PC-3 (cell line): ENCODE results near the gene FUT3. TPM values are rescaled to one million over a fixed set of nuclear protein-coding genes. Genes with fewer than 3 reads are reported as not detected.

Experiments
- ATAC-seq: fragments of 200-7000 bp; cut with Tn5 transposase; 2 replicates; pipeline ENCODE4 v1.9.1; 2020; ENCODE audit warnings: mild to moderate bottlenecking, moderate library complexity
- BruUV-seq: library from RNA; stranded (reverse); fragments of 400-500 nt; replicated peaks from 2 replicates; lab custom pipeline; 2021; lab: Mats Ljungman, UMichigan
- CTCF ChIA-PET: fragments of 300-600 bp; sonication (Branson Sonifier 250); formaldehyde crosslinking; loops from one replicate; lab custom pipeline; 2022; ENCODE audit warnings: antibody characterized with exemption; lab: Charles Lee
- POLR2A ChIA-PET: fragments of 300-600 bp; sonication (Branson Sonifier 250); formaldehyde crosslinking; loops from one replicate; lab custom pipeline; 2022; ENCODE audit warnings: antibody characterized with exemption; ENCODE audit not compliant: unreplicated experiment; lab: Charles Lee
- DNase-seq: peaks from one replicate; pipeline ENCODE4 v3.0.0-alpha.2; 2015
- H2AFZ ChIP-seq: fragments of 300-600 bp; sonication (generic); 2 replicates; pipeline ENCODE4 v1.6.0; 2016; ENCODE audit warnings: antibody characterized with exemption, low read length
- H3F3A ChIP-seq: fragments of 300-600 bp; sonication (generic); one replicate; pipeline ENCODE4 v1.6.0; 2017; ENCODE audit warnings: antibody characterized with exemption, low read length, control low read depth, mild to moderate bottlenecking; ENCODE audit not compliant: unreplicated experiment
- H3K27ac ChIP-seq: fragments of 300-600 bp; sonication (generic); 2 replicates; pipeline ENCODE4 v1.5.1; 2016; ENCODE audit warnings: mild to moderate bottlenecking, low read length
- H3K27me3 ChIP-seq: fragments of 300-600 bp; sonication (generic); 2 replicates; pipeline ENCODE4 v1.6.1; 2016; ENCODE audit warnings: low read length, mixed read lengths
- H3K36me3 ChIP-seq: fragments of 300-600 bp; sonication (generic); 2 replicates; pipeline ENCODE4 v1.6.1; 2016; ENCODE audit warnings: low read depth, mixed run types, low read length, mixed read lengths
- H3K4me1 ChIP-seq: fragments of 300-600 bp; sonication (generic); 2 replicates; pipeline ENCODE4 v1.5.1; 2016; ENCODE audit warnings: low read length; ENCODE audit not compliant: insufficient read depth
- H3K4me2 ChIP-seq: fragments of 300-600 bp; sonication (generic); 2 replicates; pipeline ENCODE4 v1.6.0; 2016; ENCODE audit warnings: low read length
- H3K4me3 ChIP-seq: fragments of 300-600 bp; sonication (generic); 2 replicates; pipeline ENCODE4 v1.5.1; 2016; ENCODE audit warnings: mild to moderate bottlenecking, low read length, mixed read lengths
- H3K79me2 ChIP-seq: fragments of 300-600 bp; sonication (generic); 2 replicates; pipeline ENCODE4 v1.6.1; 2017; ENCODE audit warnings: low read length, mixed read lengths
- H3K9ac ChIP-seq: fragments of 300-600 bp; sonication (generic); 2 replicates; pipeline ENCODE4 v1.6.0; 2016; ENCODE audit warnings: mild to moderate bottlenecking, low read length
- H3K9me2 ChIP-seq: fragments of 300-600 bp; sonication (generic); replicated peaks from 2 replicates; pipeline ENCODE4 v1.6.1; 2016; ENCODE audit warnings: mixed run types, low read length, mixed read lengths
- H3K9me3 ChIP-seq: fragments of 300-600 bp; sonication (generic); 2 replicates; pipeline ENCODE4 v1.6.1; 2016; ENCODE audit warnings: low read length, mixed read lengths
- H4K20me1 ChIP-seq: fragments of 300-600 bp; sonication (generic); 2 replicates; pipeline ENCODE4 v1.6.1; 2016; ENCODE audit warnings: low read length, mixed read lengths
- EZH2 ChIP-seq: fragments of 300-600 bp; sonication (generic); IDR thresholded peaks from one replicate; pipeline ENCODE4 v1.6.1; 2017; ENCODE audit warnings: antibody characterized with exemption, mild to moderate bottlenecking, low read length; ENCODE audit not compliant: unreplicated experiment
- EZH2phosphoT487 ChIP-seq: fragments of 300-600 bp; sonication (generic); IDR thresholded peaks from 2 replicates; pipeline ENCODE4 v1.6.1; 2018; ENCODE audit warnings: mild to moderate bottlenecking, antibody characterized with exemption, low read length, borderline replicate concordance
- intact Hi-C: fragments of 100-400 bp; cut with micrococcal nuclease; formaldehyde crosslinking; loops from 2 replicates; pipeline ENCODE4 v1.9.0; 2023
- total RNA-seq: library from RNA; depleted of rRNA; stranded (reverse); fragments of >200 nt; gene quantifications from 2 replicates; pipeline ENCODE4 v1.2.3, GENCODE V29; 2014
- TF ChIP-seq, protein P1 (sequence below): fragments of 300-600 bp; sonication (generic); conservative IDR thresholded peaks from 2 replicates; pipeline ENCODE4 v1.5.1; 2017; ENCODE audit warnings: antibody characterized with exemption, low read depth, mild to moderate bottlenecking, low read length

Gene FUT3
- total RNA-seq, 1 experiment from 2014 or later, result 7.7 TPM

DNA sequence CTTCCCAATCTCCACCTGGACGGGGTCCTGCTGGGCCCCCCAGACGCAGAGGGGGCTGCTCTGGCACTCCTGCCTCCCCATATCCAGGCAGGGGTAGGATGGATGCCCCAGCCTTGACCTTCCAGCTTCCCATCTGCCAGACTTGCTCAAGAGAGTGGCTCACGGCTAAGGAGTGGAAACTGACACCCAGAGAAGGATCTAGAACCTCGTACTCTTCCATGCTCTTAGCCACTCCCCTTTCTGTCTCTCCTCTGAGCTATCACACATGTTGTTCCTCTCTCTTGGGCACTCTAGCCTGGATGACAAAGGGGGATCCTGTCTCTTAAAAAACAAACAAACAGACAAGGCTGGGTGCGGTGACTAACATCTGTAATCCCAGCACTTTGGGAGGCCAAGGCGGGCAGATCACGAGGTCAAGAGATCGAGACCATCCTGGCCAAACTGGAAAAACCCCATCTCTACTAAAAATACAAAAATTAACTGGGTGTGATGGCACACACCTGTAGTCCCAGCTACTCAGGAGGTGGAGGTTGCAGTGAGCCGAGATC is 31.2 kb upstream of the FUT3 start:
- no peaks in the 10 kb centered on the region for H3K9me2 ChIP-seq
- no peaks in the 10 kb centered on the region for H3K79me2 ChIP-seq
- no peaks in the 10 kb centered on the region for H3F3A ChIP-seq
- CTCF ChIA-PET, result no interaction called here
- intact Hi-C loops, result no loop called here
- no peaks in the 10 kb centered on the region for H3K4me1 ChIP-seq
- no peaks in the 10 kb centered on the region for H3K9me3 ChIP-seq
- POLR2A ChIA-PET, result no interaction called here
- DNase-seq (no peak), ATAC-seq (no peak)
- H3K4me3 ChIP-seq, result no peak overlapping the region
- no TSS peak for BruUV-seq
- H3K27me3 ChIP-seq, result peaks cover 19% of the 10 kb centered on the region
- H3K36me3 ChIP-seq, result no peaks in the 10 kb centered on the region
- no peak overlapping the region for H3K9ac ChIP-seq
- no peak overlapping the region for H3K27ac ChIP-seq
- TF ChIP-seq EZH2phosphoT487, result no peak
- TF ChIP-seq, protein P1, sequence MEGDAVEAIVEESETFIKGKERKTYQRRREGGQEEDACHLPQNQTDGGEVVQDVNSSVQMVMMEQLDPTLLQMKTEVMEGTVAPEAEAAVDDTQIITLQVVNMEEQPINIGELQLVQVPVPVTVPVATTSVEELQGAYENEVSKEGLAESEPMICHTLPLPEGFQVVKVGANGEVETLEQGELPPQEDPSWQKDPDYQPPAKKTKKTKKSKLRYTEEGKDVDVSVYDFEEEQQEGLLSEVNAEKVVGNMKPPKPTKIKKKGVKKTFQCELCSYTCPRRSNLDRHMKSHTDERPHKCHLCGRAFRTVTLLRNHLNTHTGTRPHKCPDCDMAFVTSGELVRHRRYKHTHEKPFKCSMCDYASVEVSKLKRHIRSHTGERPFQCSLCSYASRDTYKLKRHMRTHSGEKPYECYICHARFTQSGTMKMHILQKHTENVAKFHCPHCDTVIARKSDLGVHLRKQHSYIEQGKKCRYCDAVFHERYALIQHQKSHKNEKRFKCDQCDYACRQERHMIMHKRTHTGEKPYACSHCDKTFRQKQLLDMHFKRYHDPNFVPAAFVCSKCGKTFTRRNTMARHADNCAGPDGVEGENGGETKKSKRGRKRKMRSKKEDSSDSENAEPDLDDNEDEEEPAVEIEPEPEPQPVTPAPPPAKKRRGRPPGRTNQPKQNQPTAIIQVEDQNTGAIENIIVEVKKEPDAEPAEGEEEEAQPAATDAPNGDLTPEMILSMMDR, result no peak
- no peak for TF ChIP-seq EZH2
- no peaks in the 10 kb centered on the region for H4K20me1 ChIP-seq
- H2AFZ ChIP-seq, result no peak overlapping the region
- no peak overlapping the region for H3K4me2 ChIP-seq

DNA sequence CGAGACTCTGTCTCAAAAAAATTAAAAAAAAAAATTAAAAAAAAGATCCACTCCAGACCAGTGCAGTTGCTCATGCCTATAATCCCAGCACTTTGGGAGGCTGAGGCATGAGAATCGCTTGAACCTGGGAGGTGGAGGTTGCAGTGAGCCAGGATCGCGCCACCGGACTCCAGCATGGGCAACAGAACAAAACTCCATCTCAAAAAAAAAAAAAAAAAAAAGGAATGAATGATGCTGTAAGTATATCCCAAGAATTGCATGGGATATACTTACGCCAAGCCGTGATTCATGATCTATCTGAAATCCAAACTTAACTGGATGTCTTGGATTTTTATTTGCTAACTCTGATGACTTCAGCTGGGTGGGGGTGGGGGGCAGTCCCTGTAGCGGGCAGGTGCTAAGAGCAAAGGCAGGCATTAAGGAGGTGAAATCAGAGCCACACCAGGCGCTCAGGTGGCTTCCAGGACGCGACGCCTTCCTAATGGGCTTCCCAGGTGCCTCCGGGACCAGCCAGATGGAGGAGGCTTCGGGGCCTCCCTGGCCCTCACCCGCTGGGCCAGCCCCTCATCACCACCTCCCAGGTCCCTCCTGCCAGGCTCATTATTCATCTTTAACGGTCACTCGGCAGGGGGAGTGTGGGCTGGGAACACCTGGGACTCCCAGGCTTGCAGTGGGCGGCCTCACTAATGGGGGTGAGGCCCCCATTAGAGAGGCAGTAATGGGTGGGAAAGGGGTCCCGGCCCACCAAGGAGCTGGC is 30.5 kb upstream of the FUT3 start:
- intact Hi-C loops, result no loop called here
- Histone ChIP-seq H3K79me2 (no peaks in the 10 kb centered on the region), H3K27ac (no peak overlapping the region), H3K9me2 (no peaks in the 10 kb centered on the region), H3K9me3 (no peaks in the 10 kb centered on the region), H3K4me3 (no peak overlapping the region), H3K4me2 (no peak overlapping the region), H3K9ac (no peak overlapping the region), H3K4me1 (no peaks in the 10 kb centered on the region), H3K27me3 (peaks cover 19% of the 10 kb centered on the region), H3K36me3 (no peaks in the 10 kb centered on the region), H2AFZ (no peak overlapping the region), H4K20me1 (no peaks in the 10 kb centered on the region), H3F3A (no peaks in the 10 kb centered on the region)
- ChIA-PET POLR2A (no interaction called here), CTCF (no interaction called here)
- DNase-seq (no peak), ATAC-seq (no peak; the same call in 1 of the 2 replicates)
- TF ChIP-seq, protein P1, result no peak
- TF ChIP-seq EZH2phosphoT487 (no peak), EZH2 (no peak)
- no TSS peak for BruUV-seq

- Histone ChIP-seq H3K4me3 (no peak overlapping the region), H3K4me1 (no peaks in the 10 kb centered on the region), H3K27ac (no peak overlapping the region), H3K79me2 (no peaks in the 10 kb centered on the region), H3K9me3 (no peaks in the 10 kb centered on the region), H3K9ac (no peak overlapping the region), H2AFZ (no peak overlapping the region), H3F3A (no peaks in the 10 kb centered on the region), H3K36me3 (no peaks in the 10 kb centered on the region), H3K9me2 (no peaks in the 10 kb centered on the region), H4K20me1 (no peaks in the 10 kb centered on the region), H3K27me3 (peaks cover 19% of the 10 kb centered on the region), H3K4me2 (no peak overlapping the region)
- DNase-seq (no peak), ATAC-seq (no peak)
- intact Hi-C loops, result no loop called here
- BruUV-seq, result no TSS peak
- no peak for TF ChIP-seq EZH2
- TF ChIP-seq EZH2phosphoT487, result no peak
- TF ChIP-seq, protein P1, result no peak
- POLR2A ChIA-PET, result no interaction called here
- CTCF ChIA-PET, result no interaction called here
These were observed 29.4 kb upstream of the FUT3 start for GRCh38 chr19:5880604-5881078.
